ENCODE data around the gene KLHDC8A.

DNA sequence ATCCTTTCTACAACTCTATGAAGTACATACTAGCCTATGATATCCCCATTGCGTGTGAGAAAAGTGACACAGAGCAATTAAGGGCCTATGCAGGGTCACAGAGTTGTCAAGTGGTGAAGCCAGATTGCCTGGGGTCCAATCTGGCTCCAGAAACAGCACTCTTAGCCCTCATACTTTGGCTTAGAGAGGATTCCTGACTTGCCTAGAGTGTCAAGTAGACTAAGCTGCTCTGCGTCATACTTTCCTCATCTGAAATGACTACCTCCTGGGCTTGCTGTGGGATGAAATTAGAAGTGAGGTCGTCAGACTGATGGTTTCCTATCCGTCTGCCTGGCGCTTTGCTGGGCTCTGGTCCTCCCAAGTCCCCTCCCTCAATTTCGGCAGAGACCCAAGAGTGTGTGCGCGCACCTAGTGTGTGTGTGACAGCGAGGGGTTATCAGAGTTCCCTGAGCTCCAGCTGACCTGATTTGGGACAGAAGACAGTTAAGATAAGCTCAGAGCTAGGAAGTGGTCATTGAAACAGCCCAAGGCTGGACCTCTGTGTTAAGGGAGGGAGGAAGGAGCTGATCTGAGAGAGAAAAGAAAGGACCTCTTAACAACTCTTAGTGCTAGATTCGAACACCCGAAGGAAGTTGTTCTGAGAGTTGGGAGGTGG is 29.8 kb downstream of the KLHDC8A start:
- TF ChIP-seq, protein P1, sequence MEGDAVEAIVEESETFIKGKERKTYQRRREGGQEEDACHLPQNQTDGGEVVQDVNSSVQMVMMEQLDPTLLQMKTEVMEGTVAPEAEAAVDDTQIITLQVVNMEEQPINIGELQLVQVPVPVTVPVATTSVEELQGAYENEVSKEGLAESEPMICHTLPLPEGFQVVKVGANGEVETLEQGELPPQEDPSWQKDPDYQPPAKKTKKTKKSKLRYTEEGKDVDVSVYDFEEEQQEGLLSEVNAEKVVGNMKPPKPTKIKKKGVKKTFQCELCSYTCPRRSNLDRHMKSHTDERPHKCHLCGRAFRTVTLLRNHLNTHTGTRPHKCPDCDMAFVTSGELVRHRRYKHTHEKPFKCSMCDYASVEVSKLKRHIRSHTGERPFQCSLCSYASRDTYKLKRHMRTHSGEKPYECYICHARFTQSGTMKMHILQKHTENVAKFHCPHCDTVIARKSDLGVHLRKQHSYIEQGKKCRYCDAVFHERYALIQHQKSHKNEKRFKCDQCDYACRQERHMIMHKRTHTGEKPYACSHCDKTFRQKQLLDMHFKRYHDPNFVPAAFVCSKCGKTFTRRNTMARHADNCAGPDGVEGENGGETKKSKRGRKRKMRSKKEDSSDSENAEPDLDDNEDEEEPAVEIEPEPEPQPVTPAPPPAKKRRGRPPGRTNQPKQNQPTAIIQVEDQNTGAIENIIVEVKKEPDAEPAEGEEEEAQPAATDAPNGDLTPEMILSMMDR (IDR thresholded peaks at IDR 0.05; ENCODE audit: low read depth, low read length): no peak
- no peak for TF ChIP-seq EZH2phosphoT487 (IDR thresholded peaks at IDR 0.05; ENCODE audit: low read depth)
